ENCODE results near the gene ARFGAP3.
"Not testable (repeated sequence)": the region's sequence is repeated elsewhere in the genome, so short reads cannot be mapped to it uniquely, and the experiment has no call there.

ARFGAP3 gene

GRCh38 chr22:42769238-42769573, 87.9 kb downstream of the ARFGAP3 start:
- no peak for DNase-seq (ENCODE audit: low read depth, low spot score)

DNA sequence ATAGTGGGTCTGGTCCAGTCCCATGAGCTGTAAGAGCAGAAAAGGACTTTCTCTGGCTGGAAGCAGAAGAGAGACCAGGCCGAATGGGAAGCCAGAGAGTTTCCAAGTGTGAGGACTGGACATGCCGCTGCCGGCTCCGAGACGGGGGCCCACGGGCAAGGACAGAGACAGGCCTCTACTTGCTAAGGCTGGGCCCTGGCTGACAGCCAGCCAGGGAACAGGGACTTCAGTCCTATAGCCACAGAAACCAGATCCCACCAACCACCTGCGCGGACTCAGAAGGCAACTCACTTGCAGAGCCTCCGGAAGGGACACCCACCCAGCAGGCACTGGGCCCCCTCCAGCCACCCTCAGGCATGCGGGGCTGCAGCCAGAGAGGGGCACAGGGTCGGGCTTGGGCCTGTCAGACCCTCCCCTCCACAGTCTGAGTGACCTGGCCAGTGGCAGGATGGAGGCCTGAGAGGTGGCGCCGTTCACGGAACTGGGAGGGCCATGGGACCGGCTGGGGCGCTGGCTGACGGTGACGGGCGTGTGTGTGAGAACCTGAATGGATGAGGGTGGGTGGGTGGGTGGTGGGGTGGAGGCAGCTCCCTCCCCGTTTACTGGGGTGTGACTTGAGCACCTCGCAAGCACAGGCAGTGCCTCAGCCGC, 88.6 kb downstream of the ARFGAP3 start:
- DNase-seq (ENCODE audit: low read depth, low spot score) = no peak

GRCh38 chr22:42766860-42767259, 90.2 kb downstream of the ARFGAP3 start:
- no peak for DNase-seq (ENCODE audit: low read depth, low spot score)

DNA sequence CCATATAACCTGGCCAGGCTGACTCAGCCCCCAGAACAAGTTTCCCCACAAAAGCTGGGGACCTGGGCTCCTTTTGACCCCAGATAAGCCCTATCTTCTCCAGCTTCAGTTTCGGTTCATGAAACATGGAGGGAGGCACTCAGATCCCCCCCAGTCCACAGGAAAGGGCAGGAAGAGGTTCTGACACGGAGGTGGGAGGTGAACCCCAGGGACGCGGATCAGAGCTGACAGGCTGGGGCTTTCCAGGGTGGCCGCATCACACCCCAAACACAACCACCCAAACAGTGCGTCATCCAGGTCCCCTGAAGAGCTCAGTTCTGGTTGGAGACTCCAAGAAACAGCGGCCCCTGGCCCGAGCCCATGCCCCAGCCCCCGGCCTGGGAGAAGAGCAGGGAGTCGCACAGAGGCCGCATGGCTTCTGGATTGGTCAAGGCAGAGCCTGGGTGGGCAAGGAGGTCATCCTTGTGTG, 92.1 kb downstream of the ARFGAP3 start:
- no peak for DNase-seq (ENCODE audit: low read depth, low spot score)

DNA sequence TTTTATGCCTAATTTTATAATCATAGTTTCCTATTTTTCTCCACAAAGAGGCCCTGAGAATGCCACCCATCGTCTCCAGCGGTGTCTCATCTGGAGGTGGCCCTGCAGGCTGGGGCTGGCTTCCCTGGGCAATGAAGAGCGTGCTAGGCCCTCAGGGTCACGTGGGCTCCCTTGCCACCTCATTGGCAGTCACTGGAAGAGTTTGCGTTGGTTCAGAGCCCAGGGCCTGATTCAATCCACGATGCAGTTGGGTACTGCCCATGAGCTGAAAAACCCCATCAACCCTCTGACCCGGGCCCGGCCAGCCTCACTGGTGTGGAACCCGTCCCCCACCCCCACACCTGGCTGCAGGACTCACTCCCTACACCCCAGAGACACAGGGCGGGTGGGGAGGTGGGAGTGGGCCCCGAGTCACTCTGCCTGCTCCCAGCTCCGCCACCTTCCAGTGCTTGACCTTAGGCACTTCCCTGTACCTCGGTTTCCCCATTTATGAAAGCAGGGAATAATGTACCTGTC, 93.0 kb downstream of the ARFGAP3 start:
- DNase-seq (ENCODE audit: low read depth, low spot score) = no peak

GRCh38 chr22:42760806-42761565, 96.1 kb downstream of the ARFGAP3 start:
- no peak for DNase-seq (ENCODE audit: low read depth, low spot score)

DNA sequence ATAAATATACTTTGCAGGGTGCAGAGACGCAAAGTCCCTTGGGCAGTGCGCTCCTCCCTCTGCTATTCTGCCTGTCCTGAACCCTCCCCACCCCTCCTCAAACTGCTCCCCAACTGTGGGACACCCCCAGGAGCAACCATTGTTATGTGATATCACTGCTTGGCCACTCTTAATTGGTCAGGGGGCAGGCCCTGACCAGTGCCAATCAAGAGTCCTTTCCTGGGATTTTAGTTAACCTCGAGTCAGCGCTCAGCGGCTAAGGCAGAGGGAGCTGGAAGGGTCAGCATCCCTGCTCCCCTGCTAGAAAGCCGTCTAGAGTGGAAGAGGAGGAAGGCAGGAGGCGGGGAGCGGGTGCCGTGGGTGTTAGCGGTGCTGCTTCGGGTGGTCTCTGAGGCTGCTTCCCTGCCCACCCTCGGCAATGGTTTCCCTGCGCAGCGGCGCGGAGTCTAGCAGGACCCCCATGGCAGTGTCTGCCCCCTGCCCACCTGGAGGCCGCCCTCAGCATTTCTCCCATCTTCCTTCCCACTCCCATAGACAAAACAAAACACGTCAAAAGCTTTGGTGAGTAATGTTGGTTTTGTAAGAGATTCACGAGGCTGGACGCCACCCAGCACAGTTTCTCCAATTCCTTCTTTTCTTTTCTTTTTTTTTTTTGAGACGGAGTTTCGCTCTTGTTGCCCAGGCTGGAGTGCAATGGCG, 98.0 kb downstream of the ARFGAP3 start:
- no peak for DNase-seq (ENCODE audit: low read depth, low spot score)

- DNase-seq (ENCODE audit: low read depth, low spot score) = not testable (repeated sequence)
Measured at GRCh38 chr22:42755553-42755952, 101.5 kb downstream of the ARFGAP3 start.

DNA sequence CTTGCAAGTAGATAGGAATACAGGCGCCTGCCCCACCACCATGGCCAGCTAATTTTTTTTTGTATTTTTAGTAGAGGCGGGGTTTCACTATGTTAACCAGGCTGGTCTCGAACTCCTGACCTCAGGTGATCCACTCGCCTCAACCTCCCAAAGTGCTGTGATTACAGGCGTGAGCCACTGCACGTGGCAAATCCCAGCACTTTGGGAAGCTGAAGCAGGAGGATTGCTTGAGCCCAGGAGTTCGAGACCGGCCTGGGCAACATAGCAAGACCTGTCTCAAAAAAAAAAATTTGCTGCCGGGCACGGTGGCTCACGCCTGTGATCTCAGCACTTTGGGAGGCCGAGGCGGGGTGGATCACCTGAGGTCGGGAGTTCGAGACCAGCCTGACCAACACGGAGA, 102.0 kb downstream of the ARFGAP3 start:
- DNase-seq (ENCODE audit: low read depth, low spot score) = not testable (repeated sequence)

GRCh38 chr22:42754658-42755057, 102.4 kb downstream of the ARFGAP3 start:
- no peak for DNase-seq (ENCODE audit: low read depth, low spot score)

DNA sequence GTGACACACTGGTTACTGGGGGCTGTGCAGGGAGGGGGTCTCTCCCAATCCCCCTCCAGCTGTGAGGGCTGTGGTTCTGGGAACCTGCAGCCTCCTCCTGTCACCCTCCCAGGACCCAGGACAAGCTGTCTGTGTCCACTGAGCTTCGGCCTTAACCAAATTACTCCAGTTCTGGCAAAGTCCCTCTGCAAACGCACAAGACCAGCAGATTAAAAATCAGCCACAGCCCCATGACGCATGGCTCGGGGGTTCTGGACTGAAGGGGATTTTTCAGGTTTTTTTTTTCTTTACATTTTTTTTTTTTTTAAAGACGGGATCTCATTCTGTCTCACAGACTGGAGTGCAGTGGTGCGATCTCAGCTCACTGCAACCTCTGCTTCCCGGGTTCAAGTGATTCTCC, 104.2 kb downstream of the ARFGAP3 start:
- no peak for DNase-seq (ENCODE audit: low read depth, low spot score)

DNA sequence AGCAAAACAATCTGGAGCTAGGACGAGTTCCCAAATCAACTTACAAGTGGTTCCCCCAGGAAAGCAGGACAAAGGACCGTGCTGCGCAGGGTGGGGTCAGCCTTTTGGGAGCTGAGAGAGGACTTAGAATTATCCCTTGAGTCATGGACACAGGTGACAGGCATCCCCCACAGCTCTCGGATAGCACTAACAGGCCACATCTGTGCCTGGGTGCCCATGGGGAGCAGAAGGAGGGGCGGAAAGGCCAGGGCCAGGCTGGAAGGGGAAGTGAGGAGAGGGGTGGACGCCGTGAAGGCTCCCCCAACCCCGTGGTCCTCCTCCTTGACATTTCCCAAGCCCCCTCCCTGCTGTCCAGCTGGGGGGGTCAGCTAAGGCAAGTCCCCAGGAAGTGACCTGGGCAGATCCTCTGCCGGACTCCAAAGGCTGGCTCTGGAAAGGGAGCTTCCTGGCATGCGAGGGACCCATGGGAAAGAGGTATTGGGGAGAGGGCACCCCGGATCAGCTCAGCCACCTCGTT, 104.8 kb downstream of the ARFGAP3 start:
- no peak for DNase-seq (ENCODE audit: low read depth, low spot score)

DNA sequence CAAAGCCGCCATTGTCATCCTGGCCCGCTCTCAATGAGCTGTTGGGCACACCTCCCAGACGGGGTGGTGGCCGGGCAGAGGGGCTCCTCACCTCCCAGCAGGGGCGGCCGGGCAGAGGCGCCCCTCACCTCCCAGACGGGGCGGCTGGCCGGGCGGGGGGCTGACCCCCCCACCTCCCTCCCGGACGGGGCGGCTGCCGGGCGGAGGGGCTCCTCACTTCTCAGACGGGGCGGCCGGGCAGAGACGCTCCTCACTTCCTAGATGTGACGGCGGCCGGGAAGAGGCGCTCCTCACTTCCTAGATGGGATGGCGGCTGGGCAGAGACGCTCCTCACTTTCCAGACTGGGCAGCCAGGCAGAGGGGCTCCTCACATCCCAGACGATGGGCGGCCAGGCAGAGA, 106.7 kb downstream of the ARFGAP3 start:
- not testable (repeated sequence) for DNase-seq (ENCODE audit: low read depth, low spot score)

DNA sequence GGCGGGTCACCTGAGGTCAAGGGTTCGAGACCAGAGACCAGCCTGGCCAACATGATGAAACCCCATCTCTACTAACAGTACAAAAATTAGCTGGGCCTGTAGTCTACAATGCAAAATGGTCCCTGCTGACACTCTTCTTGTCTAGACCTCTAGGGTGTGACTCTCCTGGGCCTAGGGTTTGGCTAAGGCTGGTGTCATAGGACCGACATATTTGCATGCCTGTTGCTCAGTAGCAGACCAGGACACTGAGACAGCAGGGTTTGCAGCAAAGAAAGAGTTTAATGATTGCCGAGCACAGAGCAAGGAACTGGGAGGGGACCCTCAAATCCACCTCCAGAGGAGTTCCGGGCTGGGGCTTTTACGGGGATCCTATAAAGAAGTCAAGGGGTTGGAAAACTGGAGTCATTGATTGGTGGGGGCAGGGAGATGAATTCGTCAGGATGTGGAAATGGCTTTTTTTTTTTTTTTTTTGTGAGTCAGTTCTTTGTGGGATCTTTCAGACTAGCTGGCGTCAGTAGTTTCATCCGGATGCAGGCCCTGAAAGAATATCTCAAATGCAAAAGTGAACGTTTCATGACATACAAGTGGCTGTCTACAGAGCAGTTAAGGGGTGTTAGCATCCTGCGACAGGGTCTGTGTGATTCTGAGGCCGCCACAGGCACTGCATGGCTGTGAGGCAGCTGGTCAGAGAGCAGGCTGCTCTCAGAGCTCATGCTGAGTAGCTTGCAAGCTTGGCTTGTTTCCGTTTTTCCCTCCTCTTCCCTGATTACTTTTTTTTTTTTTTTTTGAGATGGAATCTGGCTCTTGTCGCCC, 109.2 kb downstream of the ARFGAP3 start:
- no peak for DNase-seq (ENCODE audit: low read depth, low spot score)

All from iPS DF 19.7 (cell line).